ENCODE results near the gene SULF2.

The SULF2 gene

GRCh38 chr20:47684306-47685080 is 100.8 kb downstream of the SULF2 start:
- DNase-seq (ENCODE audit: low read depth in 3 of 3), result no peak

- DNase-seq (ENCODE audit: low read depth in 3 of 3), result no peak
Measured at GRCh38 chr20:47682916-47683315, 102.4 kb downstream of the SULF2 start.

GRCh38 chr20:47682028-47682783 is 103.1 kb downstream of the SULF2 start:
- DNase-seq (ENCODE audit: low read depth in 3 of 3), result no peak

GRCh38 chr20:47680804-47681529 is 104.3 kb downstream of the SULF2 start:
- no peak for DNase-seq (ENCODE audit: low read depth in 3 of 3)

GRCh38 chr20:47679462-47679861 is 105.8 kb downstream of the SULF2 start:
- no peak for DNase-seq (ENCODE audit: low read depth in 3 of 3)

- no peak for DNase-seq (ENCODE audit: low read depth in 3 of 3)
Measured at GRCh38 chr20:47678536-47678935, 106.7 kb downstream of the SULF2 start.

- DNase-seq (ENCODE audit: low read depth in 3 of 3), result peak; percentile 48 to 67 (median 53)
Measured at GRCh38 chr20:47677635-47678453, 107.4 kb downstream of the SULF2 start.

GRCh38 chr20:47676912-47677634 is 108.2 kb downstream of the SULF2 start:
- DNase-seq (ENCODE audit: low read depth in 3 of 3), result no peak

- no peak for DNase-seq (ENCODE audit: low read depth in 3 of 3)
Measured at GRCh38 chr20:47676219-47676721, 109.0 kb downstream of the SULF2 start.

GRCh38 chr20:47675190-47676142 is 109.8 kb downstream of the SULF2 start:
- DNase-seq (ENCODE audit: low read depth in 3 of 3), result no peak

- DNase-seq (ENCODE audit: low read depth in 3 of 3), result no peak
Measured at GRCh38 chr20:47674686-47675085, 110.6 kb downstream of the SULF2 start.

- DNase-seq (ENCODE audit: low read depth in 3 of 3), result no peak
Measured at GRCh38 chr20:47674145-47674544, 111.1 kb downstream of the SULF2 start.

- no peak for DNase-seq (ENCODE audit: low read depth in 3 of 3)
Measured at GRCh38 chr20:47673671-47673955, 111.7 kb downstream of the SULF2 start.

- DNase-seq (ENCODE audit: low read depth in 3 of 3), result no peak
Measured at GRCh38 chr20:47672886-47673670, 112.2 kb downstream of the SULF2 start.

- no peak for DNase-seq (ENCODE audit: low read depth in 3 of 3)
Measured at GRCh38 chr20:47672166-47672565, 113.1 kb downstream of the SULF2 start.

- no peak for DNase-seq (ENCODE audit: low read depth in 3 of 3)
Measured at GRCh38 chr20:47670913-47671312, 114.4 kb downstream of the SULF2 start.

GRCh38 chr20:47669927-47670890 is 115.1 kb downstream of the SULF2 start:
- DNase-seq (ENCODE audit: low read depth in 3 of 3), result no peak

GRCh38 chr20:47669489-47669888 is 115.8 kb downstream of the SULF2 start:
- DNase-seq (ENCODE audit: low read depth in 3 of 3), result no peak
